ENCODE measurements around the gene CASQ1.

Gene CASQ1

GRCh38 chr1:160177667-160178066 lies 12.7 kb upstream of the CASQ1 start:
- Mint-ChIP-seq H3K4me1 (peaks cover 7% of the 10 kb centered on the region), H3K4me3 (no peak overlapping the region), H3K9me3 (no peaks in the 10 kb centered on the region), H3K27me3 (ENCODE audit: low read depth) (peaks cover 14% of the 10 kb centered on the region), H3K36me3 (ENCODE audit: low read depth) (no peaks in the 10 kb centered on the region), H3K27ac (no peak overlapping the region)
- TF ChIP-seq, protein P1, sequence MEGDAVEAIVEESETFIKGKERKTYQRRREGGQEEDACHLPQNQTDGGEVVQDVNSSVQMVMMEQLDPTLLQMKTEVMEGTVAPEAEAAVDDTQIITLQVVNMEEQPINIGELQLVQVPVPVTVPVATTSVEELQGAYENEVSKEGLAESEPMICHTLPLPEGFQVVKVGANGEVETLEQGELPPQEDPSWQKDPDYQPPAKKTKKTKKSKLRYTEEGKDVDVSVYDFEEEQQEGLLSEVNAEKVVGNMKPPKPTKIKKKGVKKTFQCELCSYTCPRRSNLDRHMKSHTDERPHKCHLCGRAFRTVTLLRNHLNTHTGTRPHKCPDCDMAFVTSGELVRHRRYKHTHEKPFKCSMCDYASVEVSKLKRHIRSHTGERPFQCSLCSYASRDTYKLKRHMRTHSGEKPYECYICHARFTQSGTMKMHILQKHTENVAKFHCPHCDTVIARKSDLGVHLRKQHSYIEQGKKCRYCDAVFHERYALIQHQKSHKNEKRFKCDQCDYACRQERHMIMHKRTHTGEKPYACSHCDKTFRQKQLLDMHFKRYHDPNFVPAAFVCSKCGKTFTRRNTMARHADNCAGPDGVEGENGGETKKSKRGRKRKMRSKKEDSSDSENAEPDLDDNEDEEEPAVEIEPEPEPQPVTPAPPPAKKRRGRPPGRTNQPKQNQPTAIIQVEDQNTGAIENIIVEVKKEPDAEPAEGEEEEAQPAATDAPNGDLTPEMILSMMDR (IDR thresholded peaks at IDR 0.05; ENCODE audit: unreplicated experiment in 3 of 3), result no peak

DNA sequence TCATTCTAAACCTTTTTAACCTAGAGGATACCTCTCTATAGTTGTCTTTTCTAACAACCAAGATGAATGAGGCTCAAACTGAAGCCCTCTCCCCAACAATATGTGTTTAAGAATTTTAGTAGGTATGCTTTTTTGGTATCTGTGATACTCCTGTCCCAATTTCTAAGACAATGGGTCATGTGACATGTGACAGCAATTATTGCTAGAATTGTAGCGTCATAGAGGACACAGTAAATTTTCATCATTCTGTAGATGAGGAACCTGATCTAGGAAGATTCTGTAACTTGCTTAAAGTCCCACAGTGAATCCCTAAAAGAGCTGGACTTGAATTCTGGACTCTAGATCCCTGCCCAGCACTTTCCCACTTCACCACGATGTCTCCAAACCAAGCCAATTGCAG lies 11.6 kb upstream of the CASQ1 start:
- H3K36me3 Mint-ChIP-seq (ENCODE audit: low read depth), result no peaks in the 10 kb centered on the region
- TF ChIP-seq, protein P1 (IDR thresholded peaks at IDR 0.05; ENCODE audit: unreplicated experiment in 3 of 3), result no peak
- H3K4me3 Mint-ChIP-seq, result no peak overlapping the region
- no peak overlapping the region for H3K27ac Mint-ChIP-seq
- H3K9me3 Mint-ChIP-seq, result no peaks in the 10 kb centered on the region
- peaks cover 14% of the 10 kb centered on the region for H3K27me3 Mint-ChIP-seq (ENCODE audit: low read depth)
- peaks cover 7% of the 10 kb centered on the region for H3K4me1 Mint-ChIP-seq

- Mint-ChIP-seq H3K9me3 (no peaks in the 10 kb centered on the region), H3K27me3 (ENCODE audit: low read depth) (peaks cover 10% of the 10 kb centered on the region), H3K4me1 (peaks cover 7% of the 10 kb centered on the region), H3K36me3 (ENCODE audit: low read depth) (no peaks in the 10 kb centered on the region), H3K27ac (no peak overlapping the region), H3K4me3 (no peak overlapping the region)
- TF ChIP-seq, protein P1 (IDR thresholded peaks at IDR 0.05; ENCODE audit: unreplicated experiment in 3 of 3), result no peak
Measured at GRCh38 chr1:160179336-160179735, 11.0 kb upstream of the CASQ1 start.

- Mint-ChIP-seq H3K27ac (no peak overlapping the region), H3K36me3 (ENCODE audit: low read depth) (no peaks in the 10 kb centered on the region), H3K4me3 (no peak overlapping the region), H3K9me3 (no peaks in the 10 kb centered on the region), H3K27me3 (ENCODE audit: low read depth) (peaks cover 11% of the 10 kb centered on the region), H3K4me1 (peaks cover 22% of the 10 kb centered on the region)
- TF ChIP-seq, protein P1 (IDR thresholded peaks at IDR 0.05; ENCODE audit: unreplicated experiment in 3 of 3), result no peak
Measured at GRCh38 chr1:160186246-160186645, 4.1 kb upstream of the CASQ1 start.

GRCh38 chr1:160186729-160187128 lies 3.6 kb upstream of the CASQ1 start:
- Mint-ChIP-seq H3K36me3 (ENCODE audit: low read depth) (no peaks in the 10 kb centered on the region), H3K27me3 (ENCODE audit: low read depth) (peaks cover 11% of the 10 kb centered on the region), H3K27ac (no peak overlapping the region), H3K4me3 (no peak overlapping the region), H3K4me1 (peaks cover 22% of the 10 kb centered on the region), H3K9me3 (no peaks in the 10 kb centered on the region)
- TF ChIP-seq, protein P1 (IDR thresholded peaks at IDR 0.05; ENCODE audit: unreplicated experiment in 3 of 3), result no peak

- H3K27me3 Mint-ChIP-seq (ENCODE audit: low read depth), result peaks cover 11% of the 10 kb centered on the region
- H3K27ac Mint-ChIP-seq, result no peak overlapping the region
- H3K36me3 Mint-ChIP-seq (ENCODE audit: low read depth), result no peaks in the 10 kb centered on the region
- no peak overlapping the region for H3K4me3 Mint-ChIP-seq
- H3K4me1 Mint-ChIP-seq, result peaks cover 23% of the 10 kb centered on the region
- H3K9me3 Mint-ChIP-seq, result no peaks in the 10 kb centered on the region
- TF ChIP-seq, protein P1 (IDR thresholded peaks at IDR 0.05; ENCODE audit: unreplicated experiment in 3 of 3), result no peak
Measured at GRCh38 chr1:160187407-160187806, 3.0 kb upstream of the CASQ1 start.
